Fibroblast of lung (primary cell): ENCODE data around the gene MYO10. TPM values are rescaled to one million over a fixed set of nuclear protein-coding genes. Genes with fewer than 3 reads are reported as not detected.
A peak's percentile ranks its signal among the peaks of the same experiment; 100 is the strongest.

Experiments used
- DNase-seq, 2 donors: peaks; one replicate each; pipeline versions ENCODE4 v3.0.0 to v3.0.0-alpha.2; 2010; ENCODE audit warnings: low read depth in 2 of 2
- H2AFZ ChIP-seq: 2 replicates; pipeline ENCODE4 v1.5.1; 2012; ENCODE audit warnings: low read length, control low read depth, inconsistent platforms
- H3K27ac ChIP-seq: 2 replicates; pipeline ENCODE4 v1.5.1; 2011; ENCODE audit warnings: low read length, control low read depth; ENCODE audit not compliant: insufficient read depth
- H3K27me3 ChIP-seq: 2 replicates; pipeline ENCODE4 v1.5.1; 2011; ENCODE audit warnings: mild to moderate bottlenecking, low read length; ENCODE audit not compliant: control insufficient read depth, insufficient read depth
- H3K36me3 ChIP-seq: 2 replicates; pipeline ENCODE4 v1.5.1; 2011; ENCODE audit warnings: low read length; ENCODE audit not compliant: control insufficient read depth, insufficient read depth
- H3K4me1 ChIP-seq: 2 replicates; pipeline ENCODE4 v1.5.1; 2011; ENCODE audit warnings: low read length; ENCODE audit not compliant: control insufficient read depth, insufficient read depth; ENCODE audit errors: extremely low read depth
- H3K4me2 ChIP-seq: 2 replicates; pipeline ENCODE4 v1.5.1; 2011; ENCODE audit warnings: low read length, control low read depth; ENCODE audit not compliant: insufficient read depth; ENCODE audit errors: extremely low read depth
- H3K4me3 ChIP-seq, 4 experiments: fragments of 200-600 bp in 1 of 4; sonication (generic) in 1 of 4; replicated peaks in 1 of 4; 2 replicates each; pipeline ENCODE4 v1.5.1; 2011 to 2016; ENCODE audit warnings: low read length in 4 of 4, low read depth in 3 of 4, mild to moderate bottlenecking in 3 of 4, control low read depth in 2 of 4, inconsistent platforms in 1 of 4, mixed read lengths in 1 of 4; ENCODE audit not compliant: insufficient read depth in 1 of 4; ENCODE audit errors: control extremely low read depth in 1 of 4
- H3K79me2 ChIP-seq: 2 replicates; pipeline ENCODE4 v1.5.1; 2012; ENCODE audit warnings: mild to moderate bottlenecking, low read length, inconsistent platforms; ENCODE audit not compliant: control insufficient read depth, insufficient read depth
- H3K9ac ChIP-seq: 2 replicates; pipeline ENCODE4 v1.5.1; 2011; ENCODE audit warnings: mild to moderate bottlenecking, low read length, control low read depth; ENCODE audit not compliant: insufficient read depth
- H3K9me3 ChIP-seq: 2 replicates; pipeline ENCODE4 v1.5.1; 2012; ENCODE audit warnings: low read depth, low read length; ENCODE audit not compliant: control insufficient read depth, insufficient read depth
- H4K20me1 ChIP-seq: 2 replicates; pipeline ENCODE4 v1.5.1; 2011; ENCODE audit warnings: low read length; ENCODE audit not compliant: control insufficient read depth, insufficient read depth; ENCODE audit errors: extremely low read depth
- CTCF ChIP-seq, 2 donors: IDR thresholded peaks in 1 of 2; conservative IDR thresholded peaks in 1 of 2; 1 replicate in 1 of 2; 2 replicates in 1 of 2; pipeline ENCODE4 v1.5.1; 2011 to 2012; ENCODE audit warnings: low read length in 2 of 2, control low read depth in 1 of 2, inconsistent platforms in 1 of 2, low read depth in 1 of 2, mild to moderate bottlenecking in 1 of 2
- EZH2 ChIP-seq: IDR thresholded peaks from 2 replicates; pipeline ENCODE4 v1.5.1; 2012; ENCODE audit warnings: low read length, control low read depth, mild to moderate bottlenecking; ENCODE audit errors: missing control alignments
- polyA plus RNA-seq, 2 donors: library from polyadenylated mRNA; depleted of rRNA in 1 of 2; stranded (reverse) in 1 of 2; unstranded in 1 of 2; fragments of >200 nt; gene quantifications; 2 replicates each; pipeline ENCODE4 v1.2.1, GENCODE V29; 2011 to 2012; ENCODE audit warnings: missing spikeins in 1 of 2
- total RNA-seq: library from RNA; depleted of rRNA; stranded (reverse); fragments of >200 nt; gene quantifications from 2 replicates; pipeline ENCODE4 v1.2.1, GENCODE V29; 2014

MYO10 gene
- total and polyA plus RNA-seq, 2 donors (not counting 1 experiment from before 2014, with no cell fraction given), result 16.6 to 82.2 TPM

- no peak overlapping the region for H2AFZ ChIP-seq
- H3K79me2 ChIP-seq, result peaks cover 87% of the 10 kb centered on the region
- no peak overlapping the region for H3K9ac ChIP-seq
- no peaks in the 10 kb centered on the region for H3K9me3 ChIP-seq
- DNase-seq, result no peak
- TF ChIP-seq CTCF (conservative IDR thresholded peaks at IDR 0.05 in 1 of 2, IDR thresholded peaks at IDR 0.05 in 1 of 2; ENCODE audit: low read depth in 1 of 2, low read length in 2 of 2) (no peak), EZH2 (no peak)
- H3K4me2 ChIP-seq, result no peak overlapping the region
- peaks cover 13% of the 10 kb centered on the region for H3K4me1 ChIP-seq
- H3K36me3 ChIP-seq, result no peaks in the 10 kb centered on the region
- no peaks in the 10 kb centered on the region for H4K20me1 ChIP-seq
- H3K27me3 ChIP-seq, result no peaks in the 10 kb centered on the region
- H3K27ac ChIP-seq, result no peak overlapping the region
- no peak overlapping the region for H3K4me3 ChIP-seq
Observed at GRCh38 chr5:16918156-16918555, 17.9 kb downstream of the MYO10 start.

GRCh38 chr5:16916262-16916878 lies 19.7 kb downstream of the MYO10 start:
- Histone ChIP-seq H3K4me3 (no peak overlapping the region), H2AFZ (no peak overlapping the region), H3K36me3 (no peaks in the 10 kb centered on the region), H3K4me1 (peaks cover 17% of the 10 kb centered on the region), H3K79me2 (peaks cover 88% of the 10 kb centered on the region), H4K20me1 (peaks cover 3% of the 10 kb centered on the region), H3K9me3 (no peaks in the 10 kb centered on the region), H3K9ac (no peak overlapping the region), H3K27me3 (no peaks in the 10 kb centered on the region), H3K4me2 (peak overlapping the region; percentile 29), H3K27ac (no peak overlapping the region)
- peak; percentile 91 to 98 for DNase-seq
- TF ChIP-seq CTCF (conservative IDR thresholded peaks at IDR 0.05 in 1 of 2, IDR thresholded peaks at IDR 0.05 in 1 of 2; ENCODE audit: low read depth in 1 of 2, low read length in 2 of 2) (no peak), EZH2 (no peak)

GRCh38 chr5:16914584-16914983 lies 21.5 kb downstream of the MYO10 start:
- H2AFZ ChIP-seq, result no peak overlapping the region
- H3K9ac ChIP-seq, result no peak overlapping the region
- peaks cover 3% of the 10 kb centered on the region for H4K20me1 ChIP-seq
- no peak overlapping the region for H3K27ac ChIP-seq
- H3K36me3 ChIP-seq, result no peaks in the 10 kb centered on the region
- TF ChIP-seq EZH2 (no peak), CTCF (conservative IDR thresholded peaks at IDR 0.05 in 1 of 2, IDR thresholded peaks at IDR 0.05 in 1 of 2; ENCODE audit: low read depth in 1 of 2, low read length in 2 of 2) (no peak)
- H3K27me3 ChIP-seq, result no peaks in the 10 kb centered on the region
- no peak overlapping the region for H3K4me3 ChIP-seq
- no peaks in the 10 kb centered on the region for H3K9me3 ChIP-seq
- no peak overlapping the region for H3K4me2 ChIP-seq
- no peak for DNase-seq
- peaks cover 17% of the 10 kb centered on the region for H3K4me1 ChIP-seq
- peaks cover 90% of the 10 kb centered on the region for H3K79me2 ChIP-seq
